Heart right ventricle (tissue), 16 donors: Measurements from ENCODE around the gene PARD3. TPM values are rescaled to one million over a fixed set of nuclear protein-coding genes. Genes with fewer than 3 reads are reported as not detected.

Experiments used
- ATAC-seq, 8 donors: fragments of 200-7000 bp; cut with Tn5 transposase; one replicate each; pipeline ENCODE4 v1.9.1; 2020; ENCODE audit warnings: mild to moderate bottlenecking in 8 of 8, moderate library complexity in 8 of 8, moderate number of reproducible peaks in 1 of 8
- DNase-seq, 2 donors: peaks; one replicate each; pipeline ENCODE4 v3.0.0-alpha.2; 2020
- H3K27ac ChIP-seq, 10 donors: fragments of 200-600 bp; sonication (generic) in 2 of 10; one replicate each; pipeline versions ENCODE4 v1.5.0 to v1.8.0; 2020 to 2022; ENCODE audit warnings: mild to moderate bottlenecking in 3 of 10
- H3K27me3 ChIP-seq, 7 donors: fragments of 200-600 bp; one replicate each; pipeline ENCODE4 v1.8.0; 2021 to 2022; ENCODE audit warnings: mild to moderate bottlenecking in 2 of 7
- H3K36me3 ChIP-seq, 9 donors: fragments of 200-600 bp; sonication (generic) in 1 of 9; one replicate each; pipeline versions ENCODE4 v1.5.0 to v1.8.0; 2020 to 2022; ENCODE audit warnings: mild to moderate bottlenecking in 2 of 9
- H3K4me1 ChIP-seq, 9 donors: fragments of 200-600 bp; sonication (generic) in 1 of 9; one replicate each; pipeline versions ENCODE4 v1.5.0 to v1.8.0; 2020 to 2022; ENCODE audit warnings: mild to moderate bottlenecking in 4 of 9
- H3K4me3 ChIP-seq, 10 donors: fragments of 200-600 bp; sonication (generic) in 2 of 10; one replicate each; pipeline versions ENCODE4 v1.5.0 to v1.8.0; 2020 to 2022; ENCODE audit warnings: mild to moderate bottlenecking in 7 of 10, moderate library complexity in 2 of 10
- H3K9me3 ChIP-seq, 11 donors: fragments of 200-600 bp in 10 of 11; sonication (generic) in 2 of 11; one replicate each; pipeline versions ENCODE4 v1.5.0 to v1.8.0; 2013 to 2022; ENCODE audit warnings: mild to moderate bottlenecking in 2 of 11, control low read depth in 1 of 11, moderate library complexity in 1 of 11
- CTCF ChIP-seq, 9 donors: fragments of 200-600 bp; sonication (generic) in 2 of 9; IDR thresholded peaks; one replicate each; pipeline versions ENCODE4 v1.5.0 to v1.8.0; 2021 to 2022; ENCODE audit warnings: antibody characterized with exemption in 9 of 9, mild to moderate bottlenecking in 5 of 9, moderate library complexity in 1 of 9
- WGBS, 2 donors: extraction: QIAGEN DNeasy Blood & Tissue Kit; methylation state at CpG; one replicate each; pipeline ENCODE4 v1.1.7; 2013; ENCODE audit warnings: inconsistent platforms in 1 of 2; 5-methylcytosine and 5-hydroxymethylcytosine counted together
- intact Hi-C, 10 donors: fragments of 100-400 bp; cut with DNase I; formaldehyde crosslinking; loops; one replicate each; pipeline versions ENCODE4 v1.11.1 to v1.14.2; 2022
- polyA plus RNA-seq, 2 donors: library from polyadenylated mRNA; stranded (reverse); fragments of 200-250 nt; gene quantifications; one replicate each; pipeline ENCODE4 v1.2.3, GENCODE V29; 2013
- total RNA-seq, 10 donors: library from RNA; stranded (reverse); fragmentation: NEBNext Ultra II Directional in 3 of 10; extraction: Animal tissue kit (Norgen Biotek cat#: 25700) in 3 of 10; gene quantifications; one replicate each; pipeline versions ENCODE4 v1.2.1 to v1.2.4, GENCODE V29; 2021 to 2023
- donor health status: Arrhythmogenic right ventricular cardiomyopathy.
- donor health status: ischemic (EF 13 %, LVEDD 7.1; RV severe dilation, severe dysfunction).
- donor health status: healthy with polysubstance abuse.
- donor health status: DM: no; HTN: yes; CAD: no.
- donor health status: DM: no; HTN: no; CAD: no.
- donor health status: ischemic (EF 25% LVEDD 6.9; RV normal size, moderate dysfunction).
- donor health status: ischemic (EF 25% LVEDD 5.7; RV mildly dilated, moderate dysfunction).
- donor health status: healthy.
- donor health status: DM: yes; HTN: yes; CAD: no.
- donor health status: Ischemic cardiomyopathy.
- donor health status: ischemic (EF 35%, LVEDD 5.7; RV mildly dilated, moderate dysfunction).
- donor health status: nonischemic (EF 11% LVEDD 7.7; RV severe dilation, severe dysfunction).
- donor health status: DM: yes; HTN: yes; CAD: no.
- donor health status: PGD.
- donor health status: ischemic (EF 29% LVEDD 5.4; RV normal size, mild dysfunction).
- donor health status: nonischemic (EF 23%, LVEDD 6.1; RV moderate dilation, normal function).

Gene PARD3
- total and polyA plus RNA-seq, 12 donors, result 19.7 to 41.8 (median 34.2) TPM

DNA sequence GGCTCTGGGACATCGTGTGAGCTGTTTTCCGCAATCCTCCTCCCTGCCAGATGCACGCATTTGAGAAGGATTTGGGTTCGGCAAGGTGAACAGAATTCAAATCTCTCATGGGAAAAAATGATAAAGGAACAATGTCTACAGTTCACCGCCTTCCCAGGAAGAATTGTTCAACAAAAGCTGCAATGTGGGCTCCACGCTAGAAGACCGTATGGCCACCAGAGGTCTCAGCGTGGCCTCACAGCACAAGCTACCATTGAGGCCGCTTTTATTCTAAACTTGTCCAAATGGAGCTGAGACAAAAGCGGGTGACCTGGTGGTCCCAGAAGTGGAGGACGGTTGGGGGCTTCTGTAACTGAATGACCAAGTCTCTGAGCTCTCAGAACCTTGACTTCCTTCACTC is 733.1 kb downstream of the PARD3 start:
- ATAC-seq (no peak), DNase-seq (no peak)
- H3K27me3 ChIP-seq, result no peaks in the 10 kb centered on the region
- H3K9me3 ChIP-seq, result peaks cover 0 to 20% (median 7%) of the 10 kb centered on the region in 11 donors
- intact Hi-C loops, result no loop called here
- H3K36me3 ChIP-seq, result no peaks in the 10 kb centered on the region
- peaks cover 2 to 43% (median 12%) of the 10 kb centered on the region in 9 donors for H3K4me1 ChIP-seq
- no peak overlapping the region for H3K4me3 ChIP-seq
- H3K27ac ChIP-seq, result no peak overlapping the region
- TF ChIP-seq CTCF (IDR thresholded peaks at IDR 0.05), result no peak
- 93 to 95% methylated on average over 11 of the region's 11 CpGs for WGBS, 2 donors

GRCh38 chr10:34081347-34081743 is 733.8 kb downstream of the PARD3 start:
- no peak for ATAC-seq
- no peak for DNase-seq
- Histone ChIP-seq H3K9me3 (peaks cover 0 to 25% (median 7%) of the 10 kb centered on the region in 11 donors), H3K4me3 (no peak overlapping the region), H3K27ac (no peak overlapping the region), H3K36me3 (no peaks in the 10 kb centered on the region), H3K27me3 (no peaks in the 10 kb centered on the region), H3K4me1 (peaks cover 2 to 43% (median 12%) of the 10 kb centered on the region in 9 donors)
- intact Hi-C loops, result no loop called here
- TF ChIP-seq CTCF (IDR thresholded peaks at IDR 0.05), result no peak
- WGBS, 2 donors, result 71 to 83% methylated on average over 6 of the region's 6 CpGs

- Histone ChIP-seq H3K9me3 (peaks cover 0 to 32% (median 7%) of the 10 kb centered on the region in 11 donors), H3K4me3 (no peak overlapping the region), H3K27ac (peak overlapping the region in 1 of 10 donors; percentile 44), H3K4me1 (peaks cover 2 to 43% (median 12%) of the 10 kb centered on the region in 9 donors), H3K36me3 (no peaks in the 10 kb centered on the region), H3K27me3 (no peaks in the 10 kb centered on the region)
- 78 to 80% methylated on average over 16 of the region's 16 CpGs for WGBS, 2 donors
- intact Hi-C loops, result no loop called here
- ATAC-seq, result peak in 7 of 8 donors; percentile 31 to 71 (median 50)
- peak in 1 of 2 donors; percentile 42 for DNase-seq
- no peak for TF ChIP-seq CTCF (IDR thresholded peaks at IDR 0.05)
These were observed 734.4 kb downstream of the PARD3 start for GRCh38 chr10:34080485-34081346.

GRCh38 chr10:34079702-34080484 is 735.2 kb downstream of the PARD3 start:
- peak overlapping the region in 3 of 10 donors; percentile 24 to 68 (median 55) for H3K27ac ChIP-seq
- ATAC-seq, result no peak
- WGBS, 2 donors, result 92 to 97% methylated on average over 17 of the region's 17 CpGs

More at GRCh38 chr10:34079702-34080484, 735.2 kb downstream of the PARD3 start:
- H3K27me3 ChIP-seq, result no peaks in the 10 kb centered on the region
- H3K4me1 ChIP-seq, result peaks cover 2 to 43% (median 12%) of the 10 kb centered on the region in 9 donors
- no peak for TF ChIP-seq CTCF (IDR thresholded peaks at IDR 0.05)
- peaks cover 0 to 32% (median 7%) of the 10 kb centered on the region in 11 donors for H3K9me3 ChIP-seq
- H3K4me3 ChIP-seq, result no peak overlapping the region
- H3K36me3 ChIP-seq, result no peaks in the 10 kb centered on the region
- no peak for DNase-seq
- intact Hi-C loops, result no loop called here
